Stimulated activated CD4-positive, alpha-beta T cell treated with anti-CD3 and anti-CD28 coated beads, Interleukin-2, amount 100 ng/mL, for 48 hours (primary cell): ENCODE measurements around the gene ADAMTS19.
A peak's percentile ranks its signal among the peaks of the same experiment; 100 is the strongest.
"Not testable (repeated sequence)": the region's sequence is repeated elsewhere in the genome, so short reads cannot be mapped to it uniquely, and the experiment has no call there.

Source experiments
- DNase-seq, 2 donors: peaks; one replicate each; pipeline ENCODE4 v3.0.0-alpha.2; 2020

ADAMTS19 gene

GRCh38 chr5:129609710-129610109 is 149.6 kb downstream of the ADAMTS19 start:
- no peak for DNase-seq

GRCh38 chr5:129616517-129616916 is 156.4 kb downstream of the ADAMTS19 start:
- DNase-seq: no peak

GRCh38 chr5:129617206-129617605 is 157.1 kb downstream of the ADAMTS19 start:
- no peak for DNase-seq

- DNase-seq: no peak
These were observed 159.7 kb downstream of the ADAMTS19 start for GRCh38 chr5:129619782-129620181.

- no peak for DNase-seq
These were observed 162.4 kb downstream of the ADAMTS19 start for GRCh38 chr5:129622531-129622930.

GRCh38 chr5:129629575-129629974 is 169.5 kb downstream of the ADAMTS19 start:
- no peak for DNase-seq

GRCh38 chr5:129630101-129630500 is 170.0 kb downstream of the ADAMTS19 start:
- no peak for DNase-seq

GRCh38 chr5:129631961-129632360 is 171.9 kb downstream of the ADAMTS19 start:
- no peak for DNase-seq

GRCh38 chr5:129637501-129637900 is 177.4 kb downstream of the ADAMTS19 start:
- DNase-seq: not testable (repeated sequence)

GRCh38 chr5:129639331-129639730 is 179.2 kb downstream of the ADAMTS19 start:
- no peak for DNase-seq

GRCh38 chr5:129652349-129653056 is 192.4 kb downstream of the ADAMTS19 start:
- DNase-seq: no peak

GRCh38 chr5:129653057-129653375 is 192.9 kb downstream of the ADAMTS19 start:
- no peak for DNase-seq

- DNase-seq: no peak
These were observed 193.3 kb downstream of the ADAMTS19 start for GRCh38 chr5:129653442-129653841.

- no peak for DNase-seq
These were observed 196.9 kb downstream of the ADAMTS19 start for GRCh38 chr5:129656952-129657351.

- DNase-seq: no peak
These were observed 198.7 kb downstream of the ADAMTS19 start for GRCh38 chr5:129658801-129659200.

GRCh38 chr5:129661366-129662035 is 201.4 kb downstream of the ADAMTS19 start:
- no peak for DNase-seq

GRCh38 chr5:129664336-129664937 is 204.3 kb downstream of the ADAMTS19 start:
- peak; percentile 22 to 35 for DNase-seq

- DNase-seq: no peak
These were observed 210.9 kb downstream of the ADAMTS19 start for GRCh38 chr5:129670957-129671500.

- no peak for DNase-seq
These were observed 211.9 kb downstream of the ADAMTS19 start for GRCh38 chr5:129672006-129672405.

GRCh38 chr5:129679671-129680070 is 219.6 kb downstream of the ADAMTS19 start:
- DNase-seq: no peak

- DNase-seq: no peak
These were observed 227.8 kb downstream of the ADAMTS19 start for GRCh38 chr5:129687941-129688340.

GRCh38 chr5:129689045-129689444 is 228.9 kb downstream of the ADAMTS19 start:
- no peak for DNase-seq

- DNase-seq: no peak
These were observed 231.1 kb downstream of the ADAMTS19 start for GRCh38 chr5:129691220-129691619.

- no peak for DNase-seq
These were observed 236.5 kb downstream of the ADAMTS19 start for GRCh38 chr5:129696636-129697035.
